Cardiac muscle cell (in vitro differentiated cells and primary cell): Measurements from ENCODE around the gene TNS4. TPM values are rescaled to one million over a fixed set of nuclear protein-coding genes. Genes with fewer than 3 reads are reported as not detected.
A peak's percentile ranks its signal among the peaks of the same experiment; 100 is the strongest.

Experiments
- DNase-seq, 2 donors: peaks; one replicate each; pipeline versions ENCODE4 v3.0.0 to v3.0.0-alpha.2; 2010 to 2017; ENCODE audit warnings: low read depth in 1 of 2, low spot score in 1 of 2
- H3K27ac ChIP-seq: fragments of 200-600 bp; sonication (generic); 2 replicates; pipeline ENCODE4 v1.5.1; 2016
- H3K27me3 ChIP-seq: fragments of 200-600 bp; sonication (generic); 2 replicates; pipeline ENCODE4 v1.6.0; 2016; ENCODE audit warnings: control low read depth
- H3K36me3 ChIP-seq: fragments of 200-600 bp; sonication (generic); 2 replicates; pipeline ENCODE4 v1.5.1; 2016; ENCODE audit warnings: control low read depth
- H3K4me1 ChIP-seq: fragments of 200-600 bp; sonication (generic); 2 replicates; pipeline ENCODE4 v1.8.1; 2017; ENCODE audit warnings: low read depth, mild to moderate bottlenecking, mixed run types
- H3K4me3 ChIP-seq: fragments of 200-600 bp; sonication (generic); 2 replicates; pipeline ENCODE4 v1.5.1; 2016; ENCODE audit warnings: mild to moderate bottlenecking
- H3K9me3 ChIP-seq: fragments of 200-600 bp; sonication (generic); 2 replicates; pipeline ENCODE4 v1.5.1; 2017; ENCODE audit warnings: low read depth, mild to moderate bottlenecking, control low read depth
- polyA plus RNA-seq: library from polyadenylated mRNA; unstranded; fragments of >200 nt; fragmentation: Nextera tagmentation; extraction: Ambion mirVana; gene quantifications from 2 replicates; pipeline ENCODE4 v1.2.1, GENCODE V29; 2016
- total RNA-seq: library from RNA; depleted of rRNA; stranded (reverse); fragments of >200 nt; gene quantifications from 2 replicates; pipeline ENCODE4 v1.2.3, GENCODE V29; 2016
- TF ChIP-seq, protein P1 (sequence below): IDR thresholded peaks from 2 replicates; pipeline ENCODE4 v1.5.1; 2012; ENCODE audit warnings: low read depth, mild to moderate bottlenecking, low read length

Gene TNS4
- total and polyA plus RNA-seq, 2 experiments from 2014 or later = not detected

DNA sequence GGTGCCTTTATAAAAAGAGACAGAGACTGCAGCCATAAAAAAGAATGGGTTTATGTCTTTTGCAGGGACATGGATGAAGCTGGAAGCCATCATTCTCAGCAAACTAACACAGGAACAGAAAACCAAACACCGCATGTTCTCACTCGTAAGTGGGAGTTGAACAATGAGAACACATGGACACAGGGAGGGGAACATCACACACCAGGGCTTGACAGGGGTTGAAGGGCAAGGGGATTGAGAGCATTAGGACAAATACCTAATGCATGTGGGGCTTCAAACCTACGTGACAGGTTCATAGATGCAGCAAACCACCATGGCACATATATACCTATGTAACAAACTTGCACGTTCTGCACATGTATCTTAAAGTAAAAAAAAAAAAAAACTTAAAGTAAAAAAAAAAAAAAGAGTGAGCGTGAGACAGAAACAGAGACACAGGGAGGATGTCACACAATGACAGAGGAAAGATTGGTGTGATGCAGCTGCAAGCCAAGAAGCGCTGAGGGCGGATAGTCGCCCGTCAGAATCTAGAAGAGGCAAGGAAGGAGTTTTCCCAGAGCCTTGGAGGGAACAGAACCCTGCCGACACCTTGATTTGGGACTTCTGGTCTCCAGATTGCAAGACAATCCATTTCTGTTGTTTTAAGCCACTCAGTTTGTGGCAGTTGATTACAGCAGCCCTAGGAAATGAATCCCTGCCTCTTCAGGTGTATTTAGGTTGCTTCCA is 27.4 kb upstream of the TNS4 start:
- Histone ChIP-seq H3K27ac (no peak overlapping the region), H3K9me3 (no peaks in the 10 kb centered on the region), H3K36me3 (no peaks in the 10 kb centered on the region), H3K4me1 (peaks cover 7% of the 10 kb centered on the region), H3K27me3 (no peaks in the 10 kb centered on the region), H3K4me3 (no peak overlapping the region)
- TF ChIP-seq, protein P1, sequence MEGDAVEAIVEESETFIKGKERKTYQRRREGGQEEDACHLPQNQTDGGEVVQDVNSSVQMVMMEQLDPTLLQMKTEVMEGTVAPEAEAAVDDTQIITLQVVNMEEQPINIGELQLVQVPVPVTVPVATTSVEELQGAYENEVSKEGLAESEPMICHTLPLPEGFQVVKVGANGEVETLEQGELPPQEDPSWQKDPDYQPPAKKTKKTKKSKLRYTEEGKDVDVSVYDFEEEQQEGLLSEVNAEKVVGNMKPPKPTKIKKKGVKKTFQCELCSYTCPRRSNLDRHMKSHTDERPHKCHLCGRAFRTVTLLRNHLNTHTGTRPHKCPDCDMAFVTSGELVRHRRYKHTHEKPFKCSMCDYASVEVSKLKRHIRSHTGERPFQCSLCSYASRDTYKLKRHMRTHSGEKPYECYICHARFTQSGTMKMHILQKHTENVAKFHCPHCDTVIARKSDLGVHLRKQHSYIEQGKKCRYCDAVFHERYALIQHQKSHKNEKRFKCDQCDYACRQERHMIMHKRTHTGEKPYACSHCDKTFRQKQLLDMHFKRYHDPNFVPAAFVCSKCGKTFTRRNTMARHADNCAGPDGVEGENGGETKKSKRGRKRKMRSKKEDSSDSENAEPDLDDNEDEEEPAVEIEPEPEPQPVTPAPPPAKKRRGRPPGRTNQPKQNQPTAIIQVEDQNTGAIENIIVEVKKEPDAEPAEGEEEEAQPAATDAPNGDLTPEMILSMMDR = no peak
- no peak for DNase-seq

DNA sequence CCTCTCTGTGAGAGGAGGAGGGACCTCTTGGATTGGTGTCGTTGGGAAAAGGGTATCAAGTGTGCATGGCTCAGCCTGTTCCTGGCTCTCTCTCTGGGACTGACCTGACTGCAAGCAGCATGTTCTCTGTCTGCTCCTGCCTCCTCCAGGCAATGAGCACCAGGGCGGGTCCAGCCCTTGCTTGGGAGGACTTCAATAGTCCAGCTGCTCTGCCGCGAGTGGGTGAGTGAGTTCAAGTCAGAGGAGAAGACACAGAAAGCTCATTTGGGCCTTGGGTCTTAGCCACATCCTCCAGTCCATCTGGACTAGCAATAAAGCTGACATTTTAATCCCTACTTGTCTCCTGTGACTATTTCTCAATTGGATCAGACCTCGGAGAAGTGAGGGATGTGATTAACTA is 25.2 kb upstream of the TNS4 start:
- H3K4me1 ChIP-seq = no peaks in the 10 kb centered on the region
- no peaks in the 10 kb centered on the region for H3K9me3 ChIP-seq
- H3K27ac ChIP-seq = no peak overlapping the region
- no peaks in the 10 kb centered on the region for H3K36me3 ChIP-seq
- TF ChIP-seq, protein P1 = no peak
- no peak overlapping the region for H3K4me3 ChIP-seq
- no peaks in the 10 kb centered on the region for H3K27me3 ChIP-seq
- peak in 1 of 2 donors; percentile 30 for DNase-seq

DNA sequence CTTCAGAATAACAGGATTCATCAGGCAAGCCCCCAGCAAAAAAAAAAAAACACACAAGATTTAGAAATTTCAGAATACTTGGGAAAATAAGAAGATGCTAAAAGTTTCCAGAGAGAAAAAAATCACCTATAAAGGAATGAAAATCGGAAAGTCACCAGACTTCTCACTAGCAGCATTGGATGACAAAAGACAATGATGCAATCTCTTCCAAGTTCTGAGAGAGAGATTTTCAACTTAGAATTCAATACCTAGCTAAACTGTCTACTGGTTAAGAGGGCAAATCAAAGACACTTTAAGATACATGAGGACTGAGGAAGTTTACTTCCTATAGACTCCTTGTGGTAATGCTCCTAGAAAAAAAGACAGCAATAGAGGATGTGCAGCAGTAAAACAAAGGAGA is 23.9 kb upstream of the TNS4 start:
- TF ChIP-seq, protein P1 = no peak
- H3K9me3 ChIP-seq = no peaks in the 10 kb centered on the region
- no peaks in the 10 kb centered on the region for H3K27me3 ChIP-seq
- no peak overlapping the region for H3K27ac ChIP-seq
- no peak for DNase-seq
- H3K4me1 ChIP-seq = no peaks in the 10 kb centered on the region
- H3K36me3 ChIP-seq = no peaks in the 10 kb centered on the region
- H3K4me3 ChIP-seq = no peak overlapping the region

DNA sequence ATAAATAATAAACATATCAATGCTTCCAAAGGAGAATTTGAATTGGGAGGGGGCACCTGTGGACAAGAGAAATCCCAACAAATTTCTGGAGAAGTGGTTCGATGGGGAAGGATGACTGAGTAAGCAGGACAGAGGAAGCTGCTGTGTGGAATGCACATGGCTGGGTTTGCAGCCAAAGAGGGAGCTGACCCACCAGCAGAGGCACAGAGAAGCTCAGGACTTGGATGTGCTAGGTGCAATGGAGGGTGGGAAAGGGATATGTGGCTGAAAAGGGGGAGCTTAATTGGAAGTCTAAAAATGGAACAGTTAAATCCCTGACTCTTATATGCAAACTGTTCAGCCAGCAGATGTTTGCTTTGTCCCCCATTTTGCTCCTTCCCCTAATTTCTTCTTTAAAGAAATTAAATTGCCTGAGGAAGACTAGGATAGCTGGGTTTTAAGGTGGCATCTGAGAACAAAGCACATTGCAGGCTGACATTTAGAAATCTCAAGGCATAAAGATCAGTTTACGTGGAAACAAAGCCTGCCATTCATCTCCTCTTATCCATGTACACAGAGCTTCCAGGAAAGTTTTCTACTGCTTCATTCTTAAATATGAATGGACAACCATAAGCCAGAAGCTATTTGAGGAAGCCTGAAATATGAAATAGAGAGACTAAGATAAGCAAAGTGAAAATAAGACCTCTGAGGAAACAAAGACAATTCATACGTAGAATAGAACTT is 23.0 kb upstream of the TNS4 start:
- Histone ChIP-seq H3K27me3 (no peaks in the 10 kb centered on the region), H3K27ac (no peak overlapping the region), H3K36me3 (no peaks in the 10 kb centered on the region), H3K4me1 (no peaks in the 10 kb centered on the region), H3K4me3 (no peak overlapping the region), H3K9me3 (no peaks in the 10 kb centered on the region)
- TF ChIP-seq, protein P1 = no peak
- DNase-seq = no peak

DNA sequence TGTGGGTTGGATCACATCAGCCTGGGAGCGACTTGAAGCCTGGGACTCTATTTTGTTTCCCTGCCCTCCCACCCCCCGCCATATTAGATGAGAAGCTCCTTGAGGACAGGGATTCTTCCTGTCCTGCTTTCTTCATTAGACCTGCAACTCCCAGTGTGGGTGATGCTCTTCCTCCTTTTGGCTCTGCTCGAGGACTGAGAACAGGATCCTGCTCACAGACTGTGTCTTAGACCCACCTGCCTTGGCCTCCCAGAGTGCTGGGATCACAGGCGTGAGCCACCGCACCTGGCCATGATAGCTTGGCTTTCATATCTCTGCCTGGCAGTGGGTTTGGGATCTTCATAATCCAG is 21.5 kb upstream of the TNS4 start:
- TF ChIP-seq, protein P1 = no peak
- no peak for DNase-seq
- Histone ChIP-seq H3K36me3 (no peaks in the 10 kb centered on the region), H3K27me3 (no peaks in the 10 kb centered on the region), H3K4me3 (no peak overlapping the region), H3K9me3 (no peaks in the 10 kb centered on the region), H3K4me1 (no peaks in the 10 kb centered on the region), H3K27ac (no peak overlapping the region)
